DND-41 (cell line): ENCODE results near the gene ASCL1.

Experiments used
- ATAC-seq: fragments of 200-7000 bp; cut with Tn5 transposase; 3 replicates; pipeline ENCODE4 v1.9.1; 2021; ENCODE audit warnings: low read depth; ENCODE audit not compliant: insufficient read depth
- DNase-seq: peaks from one replicate; pipeline ENCODE4 v3.0.0-alpha.2; 2020
- H2AFZ ChIP-seq: 2 replicates; pipeline ENCODE4 v1.6.0; 2012; ENCODE audit warnings: low read depth, low read length
- H3K27ac ChIP-seq: 2 replicates; pipeline ENCODE4 v1.5.1; 2012; ENCODE audit warnings: low read length, inconsistent platforms
- H3K27me3 ChIP-seq: fragments of 200-600 bp; sonication (generic); 2 replicates; pipeline ENCODE4 v1.6.0; 2012; ENCODE audit warnings: low read length, mild to moderate bottlenecking, inconsistent platforms; ENCODE audit not compliant: insufficient read depth, poor library complexity
- H3K36me3 ChIP-seq: 2 replicates; pipeline ENCODE4 v1.5.1; 2012; ENCODE audit warnings: low read length, inconsistent platforms; ENCODE audit not compliant: insufficient read depth
- H3K4me1 ChIP-seq: 2 replicates; pipeline ENCODE4 v1.5.1; 2012; ENCODE audit warnings: mild to moderate bottlenecking, low read length; ENCODE audit not compliant: insufficient read depth
- H3K4me2 ChIP-seq: 2 replicates; pipeline ENCODE4 v1.6.0; 2012; ENCODE audit warnings: mild to moderate bottlenecking, moderate library complexity, low read length, inconsistent platforms; ENCODE audit not compliant: insufficient read depth
- H3K4me3 ChIP-seq, 2 experiments: fragments of 200-600 bp in 1 of 2; shearing (Covaris generic) in 1 of 2; 2 replicates each; pipeline ENCODE4 v1.5.1; 2012 to 2016; ENCODE audit warnings: inconsistent platforms in 2 of 2, low read length in 2 of 2, mild to moderate bottlenecking in 2 of 2, low read depth in 1 of 2, moderate library complexity in 1 of 2
- H3K79me2 ChIP-seq: 2 replicates; pipeline ENCODE4 v1.6.0; 2012; ENCODE audit warnings: low read length, inconsistent platforms; ENCODE audit not compliant: insufficient read depth
- H3K9ac ChIP-seq: 2 replicates; pipeline ENCODE4 v1.6.0; 2012; ENCODE audit warnings: low read depth, mild to moderate bottlenecking, inconsistent platforms, low read length, moderate library complexity
- H3K9me3 ChIP-seq: 2 replicates; pipeline ENCODE4 v1.5.1; 2012; ENCODE audit warnings: low read length, moderate library complexity, mild to moderate bottlenecking, inconsistent platforms; ENCODE audit not compliant: insufficient read depth, severe bottlenecking
- H4K20me1 ChIP-seq: 2 replicates; pipeline ENCODE4 v1.6.0; 2012; ENCODE audit warnings: low read length; ENCODE audit not compliant: insufficient read depth
- EZH2 ChIP-seq: IDR thresholded peaks from 3 replicates; pipeline ENCODE4 v1.6.1; 2012; ENCODE audit warnings: borderline replicate concordance, low read depth, mild to moderate bottlenecking, moderate library complexity, low read length, inconsistent platforms; ENCODE audit not compliant: severe bottlenecking
- TF ChIP-seq, protein P1 (sequence below): IDR thresholded peaks from 2 replicates; pipeline ENCODE4 v1.5.1; 2012; ENCODE audit warnings: borderline replicate concordance, low read length, moderate library complexity, mild to moderate bottlenecking; ENCODE audit not compliant: poor library complexity, severe bottlenecking; ENCODE audit errors: extremely low read depth

The ASCL1 gene

GRCh38 chr12:102962532-102962931, 5.1 kb downstream of the ASCL1 start:
- no peak overlapping the region for H3K4me3 ChIP-seq
- no peak overlapping the region for H2AFZ ChIP-seq
- no peak for TF ChIP-seq EZH2
- TF ChIP-seq, protein P1, sequence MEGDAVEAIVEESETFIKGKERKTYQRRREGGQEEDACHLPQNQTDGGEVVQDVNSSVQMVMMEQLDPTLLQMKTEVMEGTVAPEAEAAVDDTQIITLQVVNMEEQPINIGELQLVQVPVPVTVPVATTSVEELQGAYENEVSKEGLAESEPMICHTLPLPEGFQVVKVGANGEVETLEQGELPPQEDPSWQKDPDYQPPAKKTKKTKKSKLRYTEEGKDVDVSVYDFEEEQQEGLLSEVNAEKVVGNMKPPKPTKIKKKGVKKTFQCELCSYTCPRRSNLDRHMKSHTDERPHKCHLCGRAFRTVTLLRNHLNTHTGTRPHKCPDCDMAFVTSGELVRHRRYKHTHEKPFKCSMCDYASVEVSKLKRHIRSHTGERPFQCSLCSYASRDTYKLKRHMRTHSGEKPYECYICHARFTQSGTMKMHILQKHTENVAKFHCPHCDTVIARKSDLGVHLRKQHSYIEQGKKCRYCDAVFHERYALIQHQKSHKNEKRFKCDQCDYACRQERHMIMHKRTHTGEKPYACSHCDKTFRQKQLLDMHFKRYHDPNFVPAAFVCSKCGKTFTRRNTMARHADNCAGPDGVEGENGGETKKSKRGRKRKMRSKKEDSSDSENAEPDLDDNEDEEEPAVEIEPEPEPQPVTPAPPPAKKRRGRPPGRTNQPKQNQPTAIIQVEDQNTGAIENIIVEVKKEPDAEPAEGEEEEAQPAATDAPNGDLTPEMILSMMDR: no peak
- no peaks in the 10 kb centered on the region for H4K20me1 ChIP-seq
- H3K9ac ChIP-seq: no peak overlapping the region
- DNase-seq (no peak), ATAC-seq (no peak)
- no peaks in the 10 kb centered on the region for H3K9me3 ChIP-seq
- H3K4me1 ChIP-seq: no peaks in the 10 kb centered on the region
- H3K4me2 ChIP-seq: no peak overlapping the region
- H3K79me2 ChIP-seq: no peaks in the 10 kb centered on the region
- H3K27me3 ChIP-seq: no peaks in the 10 kb centered on the region
- H3K36me3 ChIP-seq: no peaks in the 10 kb centered on the region
- no peak overlapping the region for H3K27ac ChIP-seq

- ATAC-seq (no peak), DNase-seq (no peak)
- H3K79me2 ChIP-seq: no peaks in the 10 kb centered on the region
- no peak overlapping the region for H2AFZ ChIP-seq
- no peaks in the 10 kb centered on the region for H3K4me1 ChIP-seq
- H3K27ac ChIP-seq: no peak overlapping the region
- no peaks in the 10 kb centered on the region for H3K27me3 ChIP-seq
- no peak overlapping the region for H3K4me2 ChIP-seq
- no peaks in the 10 kb centered on the region for H4K20me1 ChIP-seq
- TF ChIP-seq, protein P1: no peak
- no peaks in the 10 kb centered on the region for H3K9me3 ChIP-seq
- no peak overlapping the region for H3K9ac ChIP-seq
- no peaks in the 10 kb centered on the region for H3K36me3 ChIP-seq
- H3K4me3 ChIP-seq: no peak overlapping the region
These were observed 5.5 kb downstream of the ASCL1 start for GRCh38 chr12:102962986-102963385.

- Histone ChIP-seq H3K79me2 (no peaks in the 10 kb centered on the region), H4K20me1 (no peaks in the 10 kb centered on the region), H3K36me3 (no peaks in the 10 kb centered on the region), H3K9ac (no peak overlapping the region), H3K27me3 (peaks cover 1% of the 10 kb centered on the region), H3K4me1 (no peaks in the 10 kb centered on the region), H3K9me3 (no peaks in the 10 kb centered on the region), H3K27ac (no peak overlapping the region), H2AFZ (no peak overlapping the region), H3K4me2 (no peak overlapping the region), H3K4me3 (no peak overlapping the region)
- DNase-seq: no peak
- TF ChIP-seq EZH2: no peak
- TF ChIP-seq, protein P1: no peak
- ATAC-seq: no peak
These were observed 6.3 kb downstream of the ASCL1 start for GRCh38 chr12:102963796-102964195.

DNA sequence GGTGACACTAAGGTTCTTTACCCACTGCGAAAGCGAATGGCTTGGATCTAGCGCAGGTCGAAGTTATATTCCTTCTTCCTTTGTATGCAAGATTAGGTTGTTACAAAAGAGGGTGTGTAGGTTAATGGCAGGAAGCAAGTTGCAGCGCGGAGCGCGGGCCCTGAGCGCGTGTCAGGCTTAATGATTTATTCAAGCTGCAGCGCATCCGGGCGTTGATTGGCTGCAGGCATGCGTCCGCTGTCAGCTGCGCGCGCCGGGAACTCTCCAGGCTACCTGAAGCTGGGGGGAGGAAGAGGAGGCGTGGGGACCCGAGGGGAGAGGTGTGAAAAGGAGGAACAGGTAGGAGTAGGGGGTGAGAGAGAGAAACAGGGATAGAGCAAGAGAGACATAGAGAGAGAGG, 7.4 kb downstream of the ASCL1 start:
- no peak overlapping the region for H3K27ac ChIP-seq

More for the DNA sequence above, 7.4 kb downstream of the ASCL1 start:
- ATAC-seq: no peak
- no peak overlapping the region for H2AFZ ChIP-seq
- H3K4me2 ChIP-seq: no peak overlapping the region
- no peak overlapping the region for H3K9ac ChIP-seq
- H3K9me3 ChIP-seq: no peaks in the 10 kb centered on the region
- no peaks in the 10 kb centered on the region for H4K20me1 ChIP-seq
- peaks cover 3% of the 10 kb centered on the region for H3K27me3 ChIP-seq
- H3K36me3 ChIP-seq: no peaks in the 10 kb centered on the region
- no peak overlapping the region for H3K4me3 ChIP-seq
- no peaks in the 10 kb centered on the region for H3K4me1 ChIP-seq
- TF ChIP-seq, protein P1: no peak
- no peak for TF ChIP-seq EZH2
- no peak for DNase-seq
- no peaks in the 10 kb centered on the region for H3K79me2 ChIP-seq
